DMS79 treated with DMSO at 0.1 percent for 48 hours (cell line): ENCODE measurements around the gene NFAT5.

Source experiments
- DNase-seq: peaks from one replicate; lab custom pipeline; 2025; lab: John Stamatoyannopoulos, UW

NFAT5 gene

GRCh38 chr16:69741951-69742904 lies 176.5 kb downstream of the NFAT5 start:
- DNase-seq = no peak

GRCh38 chr16:69744363-69745231 lies 178.8 kb downstream of the NFAT5 start:
- no peak for DNase-seq

- no peak for DNase-seq
Observed at GRCh38 chr16:69745232-69745612, 179.5 kb downstream of the NFAT5 start.

- DNase-seq = no peak
Observed at GRCh38 chr16:69745959-69746358, 180.2 kb downstream of the NFAT5 start.

GRCh38 chr16:69747115-69747514 lies 181.3 kb downstream of the NFAT5 start:
- DNase-seq = no peak

- no peak for DNase-seq
Observed at GRCh38 chr16:69748694-69749345, 183.1 kb downstream of the NFAT5 start.

GRCh38 chr16:69754143-69754468 lies 188.3 kb downstream of the NFAT5 start:
- no peak for DNase-seq
